Fibroblast of lung (primary cell): ENCODE measurements around the gene TBX21. TPM values are rescaled to one million over a fixed set of nuclear protein-coding genes. Genes with fewer than 3 reads are reported as not detected.
"Not testable (repeated sequence)": the region's sequence is repeated elsewhere in the genome, so short reads cannot be mapped to it uniquely, and the experiment has no call there.

Source experiments
- DNase-seq, 2 donors: peaks; one replicate each; pipeline versions ENCODE4 v3.0.0 to v3.0.0-alpha.2; 2010; ENCODE audit warnings: low read depth in 2 of 2
- H2AFZ ChIP-seq: 2 replicates; pipeline ENCODE4 v1.5.1; 2012; ENCODE audit warnings: low read length, control low read depth, inconsistent platforms
- H3K27ac ChIP-seq: 2 replicates; pipeline ENCODE4 v1.5.1; 2011; ENCODE audit warnings: low read length, control low read depth; ENCODE audit not compliant: insufficient read depth
- H3K27me3 ChIP-seq: 2 replicates; pipeline ENCODE4 v1.5.1; 2011; ENCODE audit warnings: mild to moderate bottlenecking, low read length; ENCODE audit not compliant: control insufficient read depth, insufficient read depth
- H3K36me3 ChIP-seq: 2 replicates; pipeline ENCODE4 v1.5.1; 2011; ENCODE audit warnings: low read length; ENCODE audit not compliant: control insufficient read depth, insufficient read depth
- H3K4me1 ChIP-seq: 2 replicates; pipeline ENCODE4 v1.5.1; 2011; ENCODE audit warnings: low read length; ENCODE audit not compliant: control insufficient read depth, insufficient read depth; ENCODE audit errors: extremely low read depth
- H3K4me2 ChIP-seq: 2 replicates; pipeline ENCODE4 v1.5.1; 2011; ENCODE audit warnings: low read length, control low read depth; ENCODE audit not compliant: insufficient read depth; ENCODE audit errors: extremely low read depth
- H3K4me3 ChIP-seq, 4 experiments: fragments of 200-600 bp in 1 of 4; sonication (generic) in 1 of 4; replicated peaks in 1 of 4; 2 replicates each; pipeline ENCODE4 v1.5.1; 2011 to 2016; ENCODE audit warnings: low read length in 4 of 4, low read depth in 3 of 4, mild to moderate bottlenecking in 3 of 4, control low read depth in 2 of 4, inconsistent platforms in 1 of 4, mixed read lengths in 1 of 4; ENCODE audit not compliant: insufficient read depth in 1 of 4; ENCODE audit errors: control extremely low read depth in 1 of 4
- H3K79me2 ChIP-seq: 2 replicates; pipeline ENCODE4 v1.5.1; 2012; ENCODE audit warnings: mild to moderate bottlenecking, low read length, inconsistent platforms; ENCODE audit not compliant: control insufficient read depth, insufficient read depth
- H3K9ac ChIP-seq: 2 replicates; pipeline ENCODE4 v1.5.1; 2011; ENCODE audit warnings: mild to moderate bottlenecking, low read length, control low read depth; ENCODE audit not compliant: insufficient read depth
- H3K9me3 ChIP-seq: 2 replicates; pipeline ENCODE4 v1.5.1; 2012; ENCODE audit warnings: low read depth, low read length; ENCODE audit not compliant: control insufficient read depth, insufficient read depth
- H4K20me1 ChIP-seq: 2 replicates; pipeline ENCODE4 v1.5.1; 2011; ENCODE audit warnings: low read length; ENCODE audit not compliant: control insufficient read depth, insufficient read depth; ENCODE audit errors: extremely low read depth
- CTCF ChIP-seq, 2 donors: IDR thresholded peaks in 1 of 2; conservative IDR thresholded peaks in 1 of 2; 1 replicate in 1 of 2; 2 replicates in 1 of 2; pipeline ENCODE4 v1.5.1; 2011 to 2012; ENCODE audit warnings: low read length in 2 of 2, control low read depth in 1 of 2, inconsistent platforms in 1 of 2, low read depth in 1 of 2, mild to moderate bottlenecking in 1 of 2
- EZH2 ChIP-seq: IDR thresholded peaks from 2 replicates; pipeline ENCODE4 v1.5.1; 2012; ENCODE audit warnings: low read length, control low read depth, mild to moderate bottlenecking; ENCODE audit errors: missing control alignments
- polyA plus RNA-seq, 2 donors: library from polyadenylated mRNA; depleted of rRNA in 1 of 2; stranded (reverse) in 1 of 2; unstranded in 1 of 2; fragments of >200 nt; gene quantifications; 2 replicates each; pipeline ENCODE4 v1.2.1, GENCODE V29; 2011 to 2012; ENCODE audit warnings: missing spikeins in 1 of 2
- total RNA-seq: library from RNA; depleted of rRNA; stranded (reverse); fragments of >200 nt; gene quantifications from 2 replicates; pipeline ENCODE4 v1.2.1, GENCODE V29; 2014

Gene TBX21
- total and polyA plus RNA-seq, 2 donors (not counting 1 experiment from before 2014, with no cell fraction given) = not detected

DNA sequence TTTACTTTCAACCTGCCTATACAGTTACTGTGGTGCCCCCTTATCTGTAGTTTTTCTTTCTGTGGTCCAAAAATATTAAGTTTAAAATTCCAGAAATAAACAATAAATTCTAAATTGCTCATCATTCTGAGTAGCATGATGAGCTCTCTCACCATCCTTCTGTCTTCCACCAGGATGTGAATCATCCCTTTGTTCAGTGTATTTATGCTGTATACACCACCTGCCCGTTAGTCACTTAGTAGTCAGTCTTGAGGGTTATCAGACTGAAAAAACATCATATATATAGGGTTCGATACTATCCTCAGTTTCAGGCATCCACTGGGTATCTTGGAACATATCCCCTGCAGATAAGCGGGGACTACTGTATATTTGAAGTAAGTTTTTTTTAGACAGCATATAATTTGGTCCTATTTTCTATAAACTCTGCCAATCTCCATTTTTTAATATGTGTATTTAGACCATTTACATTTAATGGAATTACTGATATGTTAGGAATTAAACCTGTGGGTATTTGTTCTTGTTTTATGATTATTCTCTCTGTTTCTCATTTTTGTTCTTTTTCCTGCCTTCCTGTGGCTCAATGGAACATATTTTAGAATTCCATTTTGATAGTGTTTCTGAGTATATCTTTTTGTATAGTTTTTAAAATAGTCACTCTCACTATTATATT is 31.0 kb downstream of the TBX21 start:
- TF ChIP-seq EZH2 (no peak), CTCF (conservative IDR thresholded peaks at IDR 0.05 in 1 of 2, IDR thresholded peaks at IDR 0.05 in 1 of 2; ENCODE audit: low read depth in 1 of 2, low read length in 2 of 2) (no peak)
- no peaks in the 10 kb centered on the region for H3K79me2 ChIP-seq
- H3K4me1 ChIP-seq = no peaks in the 10 kb centered on the region
- no peak overlapping the region for H3K27ac ChIP-seq
- H3K36me3 ChIP-seq = no peaks in the 10 kb centered on the region
- H3K4me2 ChIP-seq = no peak overlapping the region
- H4K20me1 ChIP-seq = no peaks in the 10 kb centered on the region
- H3K9ac ChIP-seq = no peak overlapping the region
- no peak overlapping the region for H2AFZ ChIP-seq
- no peak overlapping the region for H3K4me3 ChIP-seq
- no peak for DNase-seq
- H3K9me3 ChIP-seq = no peaks in the 10 kb centered on the region
- no peaks in the 10 kb centered on the region for H3K27me3 ChIP-seq

- DNase-seq, H3K9ac ChIP-seq, H3K4me1 ChIP-seq, H3K36me3 ChIP-seq, H2AFZ ChIP-seq, H3K27ac ChIP-seq, H3K9me3 ChIP-seq, H3K4me2 ChIP-seq, H3K79me2 ChIP-seq, H4K20me1 ChIP-seq, H3K4me3 ChIP-seq: not testable (repeated sequence)
- peaks cover 22% of the 10 kb centered on the region for H3K27me3 ChIP-seq
Observed at GRCh38 chr17:47773649-47774048, 40.6 kb downstream of the TBX21 start.

DNA sequence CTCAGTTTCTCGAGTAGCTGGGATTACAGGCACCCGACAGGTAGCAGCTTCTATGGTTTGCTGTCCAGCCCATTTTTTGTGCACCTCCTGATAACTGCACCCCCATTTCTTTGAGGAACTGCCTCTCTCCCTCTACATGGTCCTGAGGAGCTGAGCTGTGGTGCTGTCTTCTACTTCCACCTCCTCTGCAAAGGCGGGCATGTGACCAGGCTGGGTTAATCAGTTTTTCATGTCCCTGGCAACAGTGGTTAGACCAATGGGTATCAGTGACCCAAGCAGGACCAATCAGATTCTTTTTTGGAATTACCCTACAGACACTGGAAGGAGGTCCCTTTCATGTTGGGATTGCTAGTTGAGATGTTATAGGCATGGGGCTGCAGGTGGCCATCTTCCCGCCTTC is 41.3 kb downstream of the TBX21 start:
- no peak for DNase-seq
- no peak overlapping the region for H3K9ac ChIP-seq
- no peak overlapping the region for H3K27ac ChIP-seq
- no peak for TF ChIP-seq EZH2
- TF ChIP-seq CTCF (conservative IDR thresholded peaks at IDR 0.05 in 1 of 2, IDR thresholded peaks at IDR 0.05 in 1 of 2; ENCODE audit: low read depth in 1 of 2, low read length in 2 of 2) = no peak
- H3K9me3 ChIP-seq = no peaks in the 10 kb centered on the region
- H3K27me3 ChIP-seq = peaks cover 22% of the 10 kb centered on the region
- no peaks in the 10 kb centered on the region for H3K79me2 ChIP-seq
- H3K4me1 ChIP-seq = no peaks in the 10 kb centered on the region
- no peaks in the 10 kb centered on the region for H3K36me3 ChIP-seq
- H2AFZ ChIP-seq = no peak overlapping the region
- H4K20me1 ChIP-seq = no peaks in the 10 kb centered on the region
- no peak overlapping the region for H3K4me2 ChIP-seq
- H3K4me3 ChIP-seq = no peak overlapping the region
